ENCODE measurements around the gene ARHGAP26.

ARHGAP26 gene

DNA sequence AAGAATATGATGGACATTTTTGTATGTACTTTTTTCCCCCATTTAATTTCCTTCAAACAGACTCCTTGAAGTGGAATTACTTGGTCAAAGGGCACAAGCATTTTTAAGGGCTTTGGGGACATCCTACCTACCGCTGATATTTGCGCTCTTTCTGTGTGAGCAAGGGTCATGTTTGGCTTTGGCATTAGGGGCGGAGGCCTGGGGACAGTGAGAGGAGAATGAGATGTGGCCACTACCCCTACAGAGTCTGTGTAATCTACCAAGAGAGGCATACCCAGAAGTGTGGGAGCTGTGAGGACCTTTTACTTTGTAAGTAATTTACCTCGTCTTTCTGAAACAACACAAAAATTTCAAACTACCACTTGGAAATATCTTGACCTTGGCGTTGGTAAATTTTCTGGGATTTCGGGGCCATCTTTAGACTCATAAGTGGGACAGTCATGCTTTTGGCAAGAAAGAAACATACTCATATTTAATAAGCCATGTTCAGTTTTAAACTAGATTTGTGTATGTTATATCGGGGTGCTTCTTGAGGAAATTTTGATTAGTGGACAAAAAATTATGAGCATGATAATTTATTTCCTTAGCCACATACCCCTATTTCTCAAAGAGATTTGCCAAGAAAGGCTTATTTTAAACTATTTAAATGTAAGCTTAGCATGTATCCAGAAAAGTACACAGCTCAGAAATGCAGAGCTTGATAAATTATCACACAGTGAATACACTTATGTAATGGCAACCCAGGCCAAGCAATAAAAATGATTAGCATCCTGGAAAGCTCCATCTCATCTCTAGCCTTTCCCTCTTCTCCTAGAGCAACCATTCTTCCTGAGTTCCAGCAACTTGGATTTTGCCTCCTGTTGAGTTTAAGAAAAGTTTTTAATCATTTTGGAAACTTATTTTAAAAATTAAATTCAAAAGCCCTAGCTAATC, 63.6 kb downstream of the ARHGAP26 start:
- no peak for DNase-seq

GRCh38 chr5:142834504-142834903, 64.3 kb downstream of the ARHGAP26 start:
- no peak for DNase-seq

- no peak for DNase-seq
Measured at GRCh38 chr5:142835540-142835939, 65.4 kb downstream of the ARHGAP26 start.

DNA sequence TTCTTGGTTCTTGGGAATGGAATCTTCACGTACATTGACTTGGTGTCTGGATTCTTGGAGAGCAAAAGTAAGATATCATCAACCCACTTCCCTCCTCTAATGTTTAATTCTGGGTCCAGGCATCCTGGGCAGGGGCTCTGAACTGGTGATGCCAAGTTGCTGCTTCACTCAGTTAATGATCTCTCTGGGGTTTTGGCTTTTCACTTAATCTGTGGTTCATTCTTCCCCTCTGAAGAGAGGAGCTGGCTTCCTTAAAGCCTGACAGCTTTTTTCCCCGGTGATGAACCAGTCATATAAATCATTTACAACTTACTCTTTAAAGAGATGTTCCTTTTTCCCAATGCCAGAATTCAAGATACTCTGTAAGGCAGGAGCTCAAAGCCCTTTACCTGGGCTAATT, 65.9 kb downstream of the ARHGAP26 start:
- DNase-seq: no peak

GRCh38 chr5:142837081-142837725, 67.0 kb downstream of the ARHGAP26 start:
- no peak for DNase-seq

GRCh38 chr5:142838845-142839244, 68.7 kb downstream of the ARHGAP26 start:
- DNase-seq: no peak

DNA sequence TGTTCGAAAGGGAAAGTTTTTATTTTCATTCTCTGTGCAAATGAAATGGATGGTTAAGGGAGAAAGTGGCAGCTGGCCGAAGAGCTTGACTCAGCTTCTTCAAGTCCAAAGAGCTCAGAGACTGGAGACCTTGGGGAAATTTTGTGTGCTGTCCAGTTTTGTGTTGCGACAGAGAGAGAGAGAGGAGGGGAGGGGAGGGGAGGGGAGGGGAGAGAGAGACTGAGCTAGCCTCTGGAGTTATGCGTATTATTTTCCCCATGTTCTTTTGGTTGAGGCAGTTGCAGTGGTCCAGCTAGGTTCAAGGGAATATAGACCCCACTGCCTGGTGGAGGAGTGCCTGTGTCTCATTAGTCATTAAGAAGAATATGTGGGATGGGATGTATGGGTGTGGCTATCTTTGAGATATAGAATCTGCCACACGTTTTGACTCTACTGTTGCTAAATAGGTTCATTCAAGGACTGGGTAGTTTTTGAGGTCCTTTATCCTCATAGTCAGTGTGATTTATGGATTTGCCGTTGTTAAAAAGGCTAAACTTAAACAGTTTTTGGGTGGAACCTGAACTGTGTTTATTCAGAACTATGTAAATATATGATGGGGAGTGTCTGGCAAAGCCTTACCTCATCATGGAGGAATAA, 69.7 kb downstream of the ARHGAP26 start:
- DNase-seq: no peak

GRCh38 chr5:142840575-142840974, 70.4 kb downstream of the ARHGAP26 start:
- no peak for DNase-seq

- DNase-seq: no peak
Measured at GRCh38 chr5:142841511-142842265, 71.5 kb downstream of the ARHGAP26 start.

GRCh38 chr5:142842994-142843905, 73.1 kb downstream of the ARHGAP26 start:
- no peak for DNase-seq

DNA sequence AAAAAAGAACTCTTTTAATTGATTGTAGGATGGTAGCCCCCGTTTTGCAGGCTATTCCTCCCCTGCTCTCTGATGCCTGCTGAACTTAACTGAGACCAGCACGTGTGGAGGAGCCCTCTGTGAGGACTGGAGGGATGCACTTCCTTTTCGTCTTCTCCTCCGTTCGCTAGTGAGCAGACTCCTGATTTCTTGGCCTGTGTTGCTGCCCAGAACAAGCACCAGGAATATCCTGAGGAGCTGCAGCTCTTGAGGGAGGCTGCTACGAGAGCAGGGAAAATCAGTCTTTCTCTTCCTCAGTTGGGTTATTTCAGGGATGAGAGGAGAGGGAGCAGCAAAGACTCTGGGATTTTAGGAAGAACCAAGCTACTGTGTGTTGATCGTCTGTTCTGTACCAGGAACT, 74.7 kb downstream of the ARHGAP26 start:
- no peak for DNase-seq

GRCh38 chr5:142845402-142845921, 75.3 kb downstream of the ARHGAP26 start:
- DNase-seq: peak; percentile 14

GRCh38 chr5:142845954-142846398, 75.8 kb downstream of the ARHGAP26 start:
- no peak for DNase-seq

- no peak for DNase-seq
Measured at GRCh38 chr5:142846406-142846805, 76.2 kb downstream of the ARHGAP26 start.

DNA sequence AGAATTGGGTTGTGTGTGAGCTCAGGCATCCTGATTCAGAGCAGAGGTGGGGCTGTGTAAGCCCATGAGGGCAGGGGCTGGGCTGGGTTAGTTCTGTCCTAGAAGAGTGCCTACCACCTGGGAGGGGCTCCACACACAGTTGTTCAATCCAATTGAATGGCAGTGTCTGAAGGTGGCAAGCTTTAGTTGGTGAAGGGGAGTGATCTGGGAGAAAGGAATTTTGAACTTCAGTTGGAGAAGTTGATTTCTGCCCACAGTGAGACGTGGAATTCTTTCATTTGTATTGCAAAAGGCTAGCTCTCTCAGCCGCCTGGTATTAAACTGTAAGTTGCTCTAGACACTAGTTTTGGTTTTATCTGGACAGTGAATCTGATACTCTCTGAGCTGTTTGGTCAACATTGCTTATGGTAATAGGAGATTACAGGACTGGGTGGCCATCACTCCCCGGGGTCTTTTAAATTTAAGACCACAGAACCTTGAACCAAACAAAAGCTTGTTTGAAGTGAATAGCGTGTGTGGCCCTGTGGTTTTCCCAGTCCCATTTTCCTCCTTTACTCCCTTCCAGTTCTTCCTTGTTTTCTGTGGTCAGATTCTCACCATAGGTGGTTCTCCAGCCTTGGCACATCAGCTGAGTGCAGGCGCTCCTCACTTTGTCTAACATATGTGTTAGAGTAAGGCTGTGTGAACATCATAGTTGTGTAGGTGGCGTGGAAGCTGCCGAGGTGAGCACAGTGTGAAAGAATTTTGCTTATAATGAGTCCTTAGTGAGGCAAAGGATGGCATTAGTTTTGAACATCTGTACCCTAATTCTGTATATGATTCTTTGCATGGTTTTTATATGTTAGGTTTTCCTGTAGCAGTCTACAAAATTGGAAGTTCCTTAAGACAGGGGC, 78.0 kb downstream of the ARHGAP26 start:
- no peak for DNase-seq

GRCh38 chr5:142849466-142849865, 79.3 kb downstream of the ARHGAP26 start:
- DNase-seq: no peak

DNA sequence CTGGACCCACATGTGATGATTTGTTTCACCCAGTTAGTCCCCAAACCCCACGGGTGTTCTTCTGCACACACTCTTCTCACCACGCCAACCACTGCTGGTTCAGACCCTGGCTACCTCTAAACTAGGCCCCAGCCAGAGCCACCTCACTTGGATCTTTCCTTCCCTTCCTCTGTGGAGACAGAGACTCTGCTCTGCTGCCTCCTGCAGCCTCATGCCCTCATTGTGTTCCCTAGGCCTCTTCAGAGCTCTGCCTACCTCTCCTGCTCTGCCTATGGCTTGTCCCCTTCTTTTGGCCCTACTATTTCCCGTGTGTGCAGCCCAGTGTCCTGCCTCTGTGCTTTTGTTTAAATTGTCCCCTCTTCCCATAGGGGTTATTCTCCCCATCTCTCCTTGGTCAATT, 79.7 kb downstream of the ARHGAP26 start:
- no peak for DNase-seq

DNA sequence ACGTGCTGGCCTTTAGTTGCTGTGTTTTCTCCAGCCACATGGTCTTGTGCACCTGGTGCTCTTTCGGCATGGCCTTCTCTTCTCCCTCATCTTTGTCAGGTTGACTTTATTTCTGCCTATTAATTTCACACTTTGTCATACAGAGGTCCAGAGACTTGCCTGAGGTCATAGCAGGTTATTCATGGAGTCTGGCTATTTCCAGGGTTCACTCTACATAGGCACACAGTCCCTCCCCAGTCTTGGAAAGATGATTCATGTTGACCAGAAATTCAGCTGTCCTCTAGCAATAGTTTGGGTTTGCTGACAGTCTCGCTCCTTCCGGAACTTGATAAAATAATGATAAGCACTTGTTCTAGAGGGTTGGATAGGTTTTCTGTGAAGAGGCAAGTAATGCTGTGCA, 81.6 kb downstream of the ARHGAP26 start:
- no peak for DNase-seq

DNA sequence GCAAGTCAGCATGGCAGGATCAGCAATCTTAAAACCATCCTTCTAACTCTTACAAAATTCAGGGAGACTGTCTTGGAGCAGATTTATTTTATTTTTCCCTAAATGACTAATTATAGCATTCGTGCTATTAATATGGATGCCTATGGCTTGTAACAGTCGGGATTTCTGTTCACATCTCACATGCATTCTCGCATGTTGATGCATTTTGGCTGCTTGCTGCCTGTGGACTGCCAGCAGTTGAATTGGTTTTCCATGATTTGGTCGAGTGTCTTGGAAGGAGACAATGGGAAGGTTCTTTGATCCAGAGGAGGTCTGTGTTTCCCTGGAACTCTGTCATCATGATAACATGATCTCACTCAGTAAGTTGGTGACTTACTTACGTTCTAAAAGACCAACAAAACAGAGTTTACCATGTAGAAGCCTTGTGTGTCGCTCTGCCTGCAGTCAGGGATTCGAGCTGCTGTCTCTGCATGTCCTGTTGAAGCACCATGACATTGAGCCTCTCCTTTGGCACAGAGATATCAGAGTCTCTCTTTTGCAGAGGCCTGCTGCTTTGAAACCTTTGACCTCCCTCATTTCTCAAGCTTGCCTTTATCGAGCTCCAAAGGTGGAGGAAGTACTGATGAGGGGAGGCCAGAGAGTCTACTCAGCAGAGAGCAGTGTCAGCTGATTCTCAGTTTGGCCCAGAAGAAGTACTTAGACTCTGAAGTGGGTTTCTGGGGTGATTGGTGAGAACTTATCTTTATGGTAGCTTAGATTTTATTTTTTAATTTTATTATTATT, 82.4 kb downstream of the ARHGAP26 start:
- DNase-seq: no peak

DNA sequence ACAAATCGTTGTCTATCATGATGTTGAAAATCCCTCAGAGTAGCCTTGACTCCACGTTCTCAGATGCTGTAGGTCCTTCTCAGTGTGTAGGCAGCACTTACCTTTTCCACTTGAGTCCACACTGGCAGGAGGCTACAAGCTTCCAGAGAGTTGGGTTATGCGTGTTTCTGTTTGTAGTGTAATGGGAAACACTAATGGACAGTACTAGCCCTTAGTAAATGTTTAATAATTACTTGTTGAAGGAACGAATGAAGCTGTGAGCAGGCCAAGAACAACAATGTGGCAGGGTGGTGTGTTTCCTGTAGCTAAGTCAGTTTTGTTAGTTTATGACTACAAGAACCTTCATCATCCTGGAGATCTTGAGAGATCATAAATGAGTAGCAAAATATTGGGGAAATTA, 83.5 kb downstream of the ARHGAP26 start:
- no peak for DNase-seq

Data from CD4-positive, alpha-beta T cell treated with Interleukin-17A for 4 hours (primary cell).